ENCODE data around the gene CLNK. TPM values are rescaled to one million over a fixed set of nuclear protein-coding genes. Genes with fewer than 3 reads are reported as not detected.

The CLNK gene
- total and polyA plus RNA-seq, 2 of the 13 experiments (the other 11 are each of a cell fraction or from before 2014, with no cell fraction given): not detected

DNA sequence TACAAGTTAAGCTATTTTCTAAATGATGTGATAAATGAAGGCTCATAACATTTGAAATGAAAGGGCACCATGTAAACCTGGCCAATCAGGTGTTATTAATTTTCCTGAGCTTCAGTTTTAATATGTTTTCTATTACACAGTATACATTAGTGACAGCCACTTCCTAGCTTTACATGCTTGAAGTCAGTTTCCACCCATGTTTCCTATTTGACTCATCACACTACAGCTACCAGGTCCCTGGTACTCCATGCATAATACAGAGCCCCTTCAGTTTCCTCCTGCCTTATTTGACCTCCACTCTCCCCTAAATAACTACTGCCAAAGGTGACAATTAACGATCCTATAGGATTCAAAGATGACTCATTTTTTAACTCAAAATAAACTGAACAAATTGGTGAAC lies 245.6 kb downstream of the CLNK start:
- no peak for FAIRE-seq
- POLR2A ChIA-PET: no interaction called here
- Histone ChIP-seq H3K4me3 (replicated peaks in 1 of 3; ENCODE audit: insufficient read depth in 1 of 3, low read depth in 2 of 3, low read length in 3 of 3) (no peak overlapping the region), H3K4me1 (ENCODE audit: insufficient read depth, low read length) (no peaks in the 10 kb centered on the region), H2AFZ (ENCODE audit: low read length) (no peak overlapping the region), H3K9ac (ENCODE audit: insufficient read depth, low read depth, low read length) (no peak overlapping the region), H3K27me3 (ENCODE audit: control insufficient read depth in 1 of 2, insufficient read depth in 2 of 2, low read length in 2 of 2) (0 out of 5 replicates have a peak, but pooled peaks cover 0 to 6% of the 10 kb centered on the region in 2 experiments), H3K4me2 (ENCODE audit: low read depth, low read length) (no peak overlapping the region), H3K79me2 (ENCODE audit: insufficient read depth, low read length) (no peaks in the 10 kb centered on the region), H4K20me1 (ENCODE audit: insufficient read depth, low read length) (no peaks in the 10 kb centered on the region), H3K36me3 (replicated peaks in 1 of 2; ENCODE audit: control insufficient read depth in 1 of 2, insufficient read depth in 2 of 2, low read length in 2 of 2) (no peaks in the 10 kb centered on the region), H3K27ac (ENCODE audit: extremely low read length, insufficient read depth, low read length) (no peak overlapping the region), H3K9me3 (ENCODE audit: low read length) (no peaks in the 10 kb centered on the region)
- no TSS peak for BruUV-seq (replicated peaks)
- WGBS (ENCODE audit: low lambda C conversion rate): 0% methylated on average over 1 of the region's 1 CpG
- ATAC-seq: no peak
- in situ Hi-C loops (cut with HindIII; ENCODE audit: extremely low pct_ligation_motif_present, low pct_unique_long_range_greater_than_20kb) (no loop called here), intact Hi-C loops (cut with micrococcal nuclease; ENCODE audit: unreplicated experiment) (no loop called here)
- no peak for TF ChIP-seq AKAP8 (CRISPR knock-in tag; IDR thresholded peaks at IDR 0.05)
- no peak for TF ChIP-seq EHMT2 (IDR thresholded peaks at IDR 0.05; ENCODE audit: borderline replicate concordance, low read depth, low read length)
- TF ChIP-seq TP53 (CRISPR knock-in tag; conservative IDR thresholded peaks at IDR 0.05): no peak
- TF ChIP-seq NFKBIZ (CRISPR knock-in tag; IDR thresholded peaks at IDR 0.05): no peak
- TF ChIP-seq MED1 (CRISPR knock-in tag; IDR thresholded peaks at IDR 0.05): no peak
- no peak for TF ChIP-seq ZMYM2 (CRISPR knock-in tag; IDR thresholded peaks at IDR 0.05)
- TF ChIP-seq ZNF747 (CRISPR knock-in tag; IDR thresholded peaks at IDR 0.05; ENCODE audit: borderline replicate concordance): no peak
- TF ChIP-seq, protein P1, sequence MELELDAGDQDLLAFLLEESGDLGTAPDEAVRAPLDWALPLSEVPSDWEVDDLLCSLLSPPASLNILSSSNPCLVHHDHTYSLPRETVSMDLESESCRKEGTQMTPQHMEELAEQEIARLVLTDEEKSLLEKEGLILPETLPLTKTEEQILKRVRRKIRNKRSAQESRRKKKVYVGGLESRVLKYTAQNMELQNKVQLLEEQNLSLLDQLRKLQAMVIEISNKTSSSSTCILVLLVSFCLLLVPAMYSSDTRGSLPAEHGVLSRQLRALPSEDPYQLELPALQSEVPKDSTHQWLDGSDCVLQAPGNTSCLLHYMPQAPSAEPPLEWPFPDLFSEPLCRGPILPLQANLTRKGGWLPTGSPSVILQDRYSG (CRISPR knock-in tag; IDR thresholded peaks at IDR 0.05): no peak
- TF ChIP-seq SETDB1 (CRISPR knock-in tag; IDR thresholded peaks at IDR 0.05; ENCODE audit: borderline replicate concordance): no peak
- no peak for DNase-seq (ENCODE audit: low spot score)
- CTCF ChIA-PET (ENCODE audit: low intra/inter-chr PET ratio, low total read pairs): no interaction called here

- FAIRE-seq (no peak), ATAC-seq (no peak), DNase-seq (ENCODE audit: low spot score) (no peak)
- ChIA-PET CTCF (ENCODE audit: low intra/inter-chr PET ratio, low total read pairs) (no interaction called here), POLR2A (no interaction called here)
- no peak overlapping the region for H3K4me2 ChIP-seq (ENCODE audit: low read depth, low read length)
- in situ Hi-C loops (cut with HindIII; ENCODE audit: extremely low pct_ligation_motif_present, low pct_unique_long_range_greater_than_20kb) (no loop called here), intact Hi-C loops (cut with micrococcal nuclease; ENCODE audit: unreplicated experiment) (no loop called here)
- no peak overlapping the region for H3K27ac ChIP-seq (ENCODE audit: extremely low read length, insufficient read depth, low read length)
- no peak overlapping the region for H3K4me3 ChIP-seq (replicated peaks in 1 of 3; ENCODE audit: insufficient read depth in 1 of 3, low read depth in 2 of 3, low read length in 3 of 3)
- no peak overlapping the region for H3K9ac ChIP-seq (ENCODE audit: insufficient read depth, low read depth, low read length)
- no peaks in the 10 kb centered on the region for H3K79me2 ChIP-seq (ENCODE audit: insufficient read depth, low read length)
- no peak overlapping the region for H2AFZ ChIP-seq (ENCODE audit: low read length)
- H3K9me3 ChIP-seq (ENCODE audit: low read length): no peaks in the 10 kb centered on the region
- H4K20me1 ChIP-seq (ENCODE audit: insufficient read depth, low read length): no peaks in the 10 kb centered on the region
- no peaks in the 10 kb centered on the region for H3K4me1 ChIP-seq (ENCODE audit: insufficient read depth, low read length)
- WGBS (ENCODE audit: low lambda C conversion rate): 43% methylated on average over 1 of the region's 1 CpG
- no peaks in the 10 kb centered on the region for H3K36me3 ChIP-seq (replicated peaks in 1 of 2; ENCODE audit: control insufficient read depth in 1 of 2, insufficient read depth in 2 of 2, low read length in 2 of 2)
- no TSS peak for BruUV-seq (replicated peaks)
- 0 out of 5 replicates have a peak, but pooled peaks cover 0 to 6% of the 10 kb centered on the region in 2 experiments for H3K27me3 ChIP-seq (ENCODE audit: control insufficient read depth in 1 of 2, insufficient read depth in 2 of 2, low read length in 2 of 2)
- TF ChIP-seq, protein P2, sequence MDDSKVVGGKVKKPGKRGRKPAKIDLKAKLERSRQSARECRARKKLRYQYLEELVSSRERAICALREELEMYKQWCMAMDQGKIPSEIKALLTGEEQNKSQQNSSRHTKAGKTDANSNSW (CRISPR knock-in tag; IDR thresholded peaks at IDR 0.05; ENCODE audit: borderline replicate concordance): no peak
- TF ChIP-seq, protein P3, sequence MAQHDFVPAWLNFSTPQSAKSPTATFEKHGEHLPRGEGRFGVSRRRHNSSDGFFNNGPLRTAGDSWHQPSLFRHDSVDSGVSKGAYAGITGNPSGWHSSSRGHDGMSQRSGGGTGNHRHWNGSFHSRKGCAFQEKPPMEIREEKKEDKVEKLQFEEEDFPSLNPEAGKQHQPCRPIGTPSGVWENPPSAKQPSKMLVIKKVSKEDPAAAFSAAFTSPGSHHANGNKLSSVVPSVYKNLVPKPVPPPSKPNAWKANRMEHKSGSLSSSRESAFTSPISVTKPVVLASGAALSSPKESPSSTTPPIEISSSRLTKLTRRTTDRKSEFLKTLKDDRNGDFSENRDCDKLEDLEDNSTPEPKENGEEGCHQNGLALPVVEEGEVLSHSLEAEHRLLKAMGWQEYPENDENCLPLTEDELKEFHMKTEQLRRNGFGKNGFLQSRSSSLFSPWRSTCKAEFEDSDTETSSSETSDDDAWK (CRISPR knock-in tag; IDR thresholded peaks at IDR 0.05): no peak
- TF ChIP-seq ZNF772 (CRISPR knock-in tag; IDR thresholded peaks at IDR 0.05): no peak
- TF ChIP-seq SNRNP70 (IDR thresholded peaks at IDR 0.05; ENCODE audit: low read depth, low read length): no peak
- no peak for TF ChIP-seq HOXA5 (CRISPR knock-in tag; IDR thresholded peaks at IDR 0.05)
- TF ChIP-seq MIXL1 (CRISPR knock-in tag; IDR thresholded peaks at IDR 0.05): no peak
- TF ChIP-seq FOXK2 (IDR thresholded peaks at IDR 0.05): no peak
- TF ChIP-seq ZNF205 (CRISPR knock-in tag; IDR thresholded peaks at IDR 0.05): no peak
These were observed 246.8 kb downstream of the CLNK start for GRCh38 chr4:10437735-10438134.
